CD4-positive, alpha-beta T cell treated with Interleukin-6 for 4 hours (primary cell): ENCODE data around the gene HAPLN2.

ENCODE experiments used
- DNase-seq: peaks from one replicate; pipeline ENCODE4 v3.0.0-alpha.2; 2020; ENCODE audit warnings: mixed read lengths

The HAPLN2 gene

DNA sequence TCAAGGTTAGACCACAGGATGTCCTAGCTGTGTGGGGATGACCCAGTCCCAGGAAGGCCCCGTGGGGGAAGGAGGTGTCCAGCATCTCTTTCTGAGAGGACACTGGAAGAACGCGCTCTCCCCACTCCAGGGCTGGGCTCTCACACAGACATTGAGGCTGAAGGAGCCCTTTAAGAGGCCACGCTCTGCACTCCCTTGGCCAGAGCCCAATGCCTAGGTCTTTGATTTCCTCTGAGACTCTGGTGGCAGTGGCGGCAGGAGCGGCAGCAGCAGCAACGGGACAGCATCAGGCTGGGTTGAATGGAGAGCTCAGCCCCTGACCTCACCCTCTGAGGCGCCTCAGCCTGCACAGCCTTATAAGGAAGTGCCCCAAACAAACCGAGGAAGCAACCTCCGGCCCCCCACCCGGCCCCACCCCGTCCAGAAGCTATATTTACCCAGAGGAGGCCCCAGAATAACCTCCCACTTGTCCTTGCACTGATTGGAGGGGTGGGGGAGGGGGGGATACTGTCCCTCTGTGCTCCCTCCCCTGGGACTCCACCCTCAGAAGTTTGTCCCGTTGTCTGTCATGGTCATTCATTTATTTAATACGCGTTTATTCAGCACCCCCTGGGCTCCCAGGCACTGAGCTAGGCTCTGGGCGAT, 45.7 kb downstream of the HAPLN2 start:
- no peak for DNase-seq

DNA sequence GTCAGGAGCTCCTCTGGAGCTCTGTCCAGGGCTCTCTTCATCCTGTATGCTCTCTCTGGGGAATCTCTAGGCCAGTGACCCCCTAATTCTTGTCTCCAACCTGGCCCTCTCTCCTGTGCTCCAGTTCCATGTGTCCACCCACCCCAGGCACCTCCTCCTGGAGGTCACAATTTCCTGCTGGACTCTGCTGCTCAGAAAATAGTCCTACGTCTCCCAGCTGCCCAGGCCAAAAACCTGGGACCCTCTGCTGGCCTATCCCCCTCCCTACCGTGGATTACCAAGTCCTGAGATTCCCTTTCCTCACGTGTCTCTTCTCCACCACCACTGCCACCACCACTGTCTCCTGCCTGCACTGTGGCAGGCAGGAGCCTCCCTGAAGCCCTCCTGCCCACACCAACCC, 46.3 kb downstream of the HAPLN2 start:
- DNase-seq: no peak

DNA sequence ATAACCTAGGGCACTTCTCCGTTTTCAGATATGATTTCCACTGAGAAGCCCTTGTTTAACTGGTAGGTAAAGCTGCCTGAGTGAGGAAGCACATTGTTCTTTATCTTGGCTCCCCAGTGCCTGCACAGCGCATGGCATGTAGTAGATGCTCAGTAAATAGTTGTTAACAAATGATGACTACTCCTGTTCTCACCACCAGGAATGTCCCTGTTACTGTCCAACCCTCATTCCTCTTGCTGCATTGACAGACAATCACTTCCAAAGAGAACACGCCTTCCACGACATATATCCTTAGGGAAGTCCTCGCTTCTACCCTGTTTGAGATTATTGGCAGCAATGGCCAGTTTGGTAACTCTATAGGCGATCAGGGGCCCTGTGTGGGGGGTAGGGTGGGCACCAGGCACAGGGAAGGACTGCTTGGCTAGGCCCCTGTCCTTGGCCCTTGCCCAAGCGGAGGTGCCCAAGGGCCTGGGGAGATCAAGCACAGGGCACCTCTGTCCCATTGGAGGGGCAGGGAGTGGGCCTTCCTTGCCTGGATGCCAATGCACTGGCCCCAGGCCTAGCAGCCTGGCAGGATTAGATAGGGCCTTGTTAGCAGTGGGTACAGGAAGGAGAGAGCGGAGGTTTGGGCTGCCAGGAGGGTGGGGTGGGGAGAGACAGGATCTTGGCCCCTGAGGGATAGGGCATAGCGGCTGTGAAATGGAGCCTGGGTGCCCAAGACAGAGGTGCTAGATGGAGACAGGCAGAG, 47.8 kb downstream of the HAPLN2 start:
- no peak for DNase-seq

DNA sequence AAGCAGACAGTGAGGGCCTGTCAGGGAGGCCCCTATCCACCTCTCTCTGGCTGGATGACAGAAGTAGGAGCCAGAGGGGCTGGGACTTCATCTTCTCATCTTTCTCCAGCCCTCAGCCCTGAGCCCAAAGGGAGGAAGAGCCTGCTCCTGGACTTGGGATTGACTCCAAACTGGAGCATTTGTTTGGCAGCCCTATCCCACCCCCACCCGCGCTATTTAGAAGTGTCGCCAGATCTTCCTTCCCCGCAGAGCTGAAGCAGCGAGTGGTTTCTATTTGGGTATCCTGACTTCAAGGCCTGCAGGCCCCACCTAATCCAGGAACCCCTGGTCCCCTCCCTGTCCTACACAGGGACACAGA, 48.4 kb downstream of the HAPLN2 start:
- DNase-seq: no peak

DNA sequence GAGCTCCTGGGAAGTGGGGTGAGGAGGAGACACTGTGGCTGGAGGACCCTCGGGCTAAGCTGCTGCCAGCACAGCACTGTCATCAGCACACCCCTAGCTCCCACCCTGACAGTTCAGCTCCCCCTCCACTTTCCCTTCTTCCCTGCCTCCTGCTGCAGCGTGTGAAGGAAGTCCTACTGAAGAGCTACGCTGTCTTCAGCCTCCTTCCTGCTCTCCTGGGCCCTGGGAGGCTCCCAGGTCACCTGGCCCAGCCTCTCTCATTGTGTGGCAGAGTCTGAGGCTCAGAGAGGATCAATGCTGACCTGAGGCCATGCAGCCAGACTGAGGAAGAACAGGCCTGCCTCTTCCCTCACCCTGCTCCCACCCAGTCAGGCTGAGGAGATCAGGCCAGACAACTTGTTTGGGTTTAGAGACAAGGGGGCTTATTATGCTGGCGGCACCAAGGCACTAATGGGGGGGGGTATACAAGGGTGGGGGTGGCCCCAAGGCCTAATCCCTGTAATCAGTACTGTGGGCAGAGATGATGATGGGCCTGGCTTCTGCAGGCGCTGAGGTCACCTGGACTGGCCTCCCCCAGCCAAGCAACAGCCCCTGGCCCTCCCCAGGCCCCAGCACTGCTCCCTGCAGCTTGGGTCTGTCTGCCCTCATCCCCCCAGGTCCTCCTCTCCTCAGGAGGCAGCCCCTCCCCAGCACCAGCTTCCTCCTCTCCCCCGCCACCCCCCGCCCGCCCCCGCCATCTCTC, 48.9 kb downstream of the HAPLN2 start:
- DNase-seq: no peak

DNA sequence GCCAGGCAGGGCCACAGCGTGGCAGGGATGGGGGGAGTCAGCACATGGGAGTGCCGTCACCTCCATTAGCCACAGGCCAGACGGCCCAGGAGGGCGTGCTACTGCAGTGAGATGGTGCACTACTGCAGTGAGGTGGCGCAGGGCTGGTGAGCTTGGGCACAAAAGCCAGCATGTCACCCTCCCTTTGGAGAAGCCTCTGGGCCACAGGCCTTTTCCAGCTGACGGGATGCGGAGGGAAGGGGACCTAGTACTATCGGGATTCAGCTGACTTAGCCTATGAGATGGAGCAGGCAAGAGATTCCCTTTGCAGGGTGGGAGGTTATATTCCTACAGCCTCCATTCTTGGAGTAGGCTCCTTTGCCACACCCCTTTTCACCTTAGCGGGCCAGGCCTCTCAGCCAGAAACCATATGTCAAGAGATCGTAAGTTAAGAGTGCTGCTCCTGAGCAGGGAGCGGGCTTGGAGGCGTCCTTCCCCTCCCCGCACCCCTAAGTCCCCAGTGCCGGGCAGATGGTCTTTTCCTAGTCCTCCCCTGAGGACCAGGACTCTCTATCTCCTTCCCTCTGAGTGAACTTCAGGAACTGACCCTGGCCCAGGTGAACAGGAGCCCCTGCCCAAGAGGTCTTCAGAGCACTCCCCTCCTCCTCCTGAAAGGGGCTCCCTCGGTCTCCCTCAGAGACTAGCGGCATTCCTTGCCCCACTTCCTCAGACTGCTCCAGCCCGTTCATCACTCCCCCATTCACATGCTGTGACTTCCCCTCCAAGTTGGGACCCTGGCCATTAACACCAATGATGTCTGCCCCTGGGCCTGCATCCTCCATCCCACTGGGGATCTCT, 49.8 kb downstream of the HAPLN2 start:
- DNase-seq: no peak

DNA sequence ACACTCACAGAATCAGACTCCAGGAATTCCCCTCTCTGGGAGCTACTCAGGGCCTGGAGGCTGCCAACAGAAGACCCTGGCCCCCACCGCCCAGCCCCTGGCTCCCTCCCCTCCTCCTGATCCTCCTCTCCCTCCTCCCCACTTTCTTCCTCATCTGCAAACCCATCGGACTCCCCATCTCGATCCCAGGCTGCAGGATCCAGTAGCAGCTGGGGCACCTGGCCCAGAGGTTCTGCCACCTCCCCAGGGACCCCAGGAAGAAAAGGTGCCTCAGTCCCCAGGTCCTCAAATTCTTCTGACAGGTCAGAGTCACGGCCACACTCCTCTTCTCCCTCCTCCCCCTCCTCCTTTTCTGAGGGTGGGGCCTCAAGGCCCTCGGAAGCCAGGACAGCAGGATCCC, 50.6 kb downstream of the HAPLN2 start:
- no peak for DNase-seq

DNA sequence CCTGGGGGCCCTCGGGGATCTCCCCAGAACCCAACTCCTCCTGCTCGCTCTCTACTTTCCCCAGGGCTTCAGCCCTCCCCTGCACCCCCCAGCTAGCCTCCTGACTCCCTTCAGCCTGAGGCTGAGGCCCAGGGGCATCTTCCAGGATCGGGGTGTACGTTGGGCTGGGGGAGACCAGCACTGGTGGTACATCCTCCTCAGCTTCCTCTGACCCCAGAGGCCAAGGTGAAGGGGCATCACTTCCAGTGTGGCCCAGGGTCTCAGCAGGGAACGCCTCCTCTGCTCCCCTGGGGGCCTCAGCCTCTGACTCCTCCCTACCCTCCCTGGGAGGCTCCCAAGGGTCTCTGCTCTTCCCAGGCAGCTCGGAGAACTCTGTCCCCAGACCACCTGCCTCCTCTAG, 51.1 kb downstream of the HAPLN2 start:
- no peak for DNase-seq

DNA sequence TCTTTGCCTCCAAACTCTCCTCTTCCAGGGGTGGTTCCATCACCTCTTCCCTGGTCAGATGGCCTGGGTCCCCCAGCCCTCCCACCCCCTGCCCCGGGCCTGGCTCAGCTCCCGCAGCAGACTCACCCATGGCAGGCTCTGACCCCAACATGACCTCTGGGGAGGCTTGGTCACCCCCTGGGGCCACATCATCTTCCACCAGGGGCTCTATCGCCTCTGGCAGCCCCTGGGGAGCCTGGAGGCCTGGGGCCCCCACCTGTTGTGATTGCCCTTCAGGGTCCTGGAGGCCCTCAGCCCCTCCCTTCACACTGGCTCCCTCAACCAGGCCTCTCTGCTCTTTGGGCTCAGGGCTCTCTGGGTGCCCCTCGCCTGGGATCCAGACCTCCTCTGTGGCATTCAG, 51.6 kb downstream of the HAPLN2 start:
- DNase-seq: no peak

DNA sequence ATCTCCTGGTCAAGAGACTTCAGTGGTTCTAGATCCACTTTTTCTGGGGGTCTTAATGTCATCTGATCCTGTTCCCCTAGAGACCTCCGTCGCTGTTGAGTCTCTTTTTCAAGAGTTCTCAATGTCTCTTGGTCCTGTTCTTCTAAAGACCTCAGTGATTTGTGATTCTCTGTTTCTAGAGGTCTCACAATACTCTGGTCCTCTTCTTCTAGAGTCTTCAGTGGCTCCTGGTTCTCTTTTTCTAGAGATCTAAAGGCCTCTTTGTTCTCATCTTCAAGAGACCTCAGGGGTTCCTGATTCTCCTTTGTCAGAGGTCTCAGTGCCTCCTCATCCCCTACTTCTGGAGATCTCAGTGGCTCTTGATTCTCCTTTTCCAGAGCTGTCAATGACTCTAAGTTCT, 52.6 kb downstream of the HAPLN2 start:
- no peak for DNase-seq

DNA sequence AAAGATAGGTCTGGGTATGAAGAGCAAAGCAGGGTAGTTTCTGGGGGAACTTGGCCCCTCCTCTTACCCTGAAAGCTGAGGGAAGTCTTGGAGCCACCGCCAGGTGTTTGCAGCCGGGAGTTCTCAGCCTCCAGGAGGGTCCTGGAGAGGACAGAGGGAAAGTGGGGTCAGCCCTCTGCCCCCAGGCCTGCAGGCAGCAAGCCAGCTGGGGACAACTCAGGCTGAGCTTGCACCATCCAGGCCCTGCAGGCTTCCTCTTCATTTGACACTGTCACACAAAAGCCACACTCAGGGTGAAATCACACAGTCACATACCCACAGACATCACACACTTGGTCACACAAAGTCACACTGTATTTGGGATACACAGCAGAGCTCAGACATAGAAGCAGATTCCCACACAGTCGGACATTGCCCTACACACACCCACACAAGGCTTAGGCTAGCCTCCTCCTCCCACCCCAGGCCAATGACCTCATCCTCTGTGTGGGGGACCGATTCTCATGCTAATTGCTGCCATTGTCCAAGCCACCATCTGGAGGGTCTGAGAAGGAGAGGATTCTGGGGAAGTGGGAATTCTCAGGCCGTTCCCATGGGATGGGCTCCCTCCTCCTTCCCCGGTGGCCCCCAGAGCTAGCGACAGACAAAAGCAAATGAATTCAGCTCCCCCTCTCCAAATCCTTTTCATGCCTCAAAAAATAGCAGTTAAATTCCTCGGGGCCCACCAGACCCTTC, 54.3 kb downstream of the HAPLN2 start:
- no peak for DNase-seq
